Measurements from ENCODE around the gene COA3. TPM values are rescaled to one million over a fixed set of nuclear protein-coding genes. Genes with fewer than 3 reads are reported as not detected.

COA3 gene
- polyA plus RNA-seq, 2 of the 4 experiments (the other 2 are of a cell fraction) = 126 to 131 TPM

- TF ChIP-seq PBX3 (IDR thresholded peaks at IDR 0.05) = no peak
- TF ChIP-seq RARB (CRISPR knock-in tag; IDR thresholded peaks at IDR 0.05) = no peak
- TF ChIP-seq CEBPB (IDR thresholded peaks at IDR 0.05) = no peak
- TF ChIP-seq TFCP2L1 (CRISPR knock-in tag; IDR thresholded peaks at IDR 0.05) = no peak
- TF ChIP-seq HMGXB4 (CRISPR knock-in tag; IDR thresholded peaks at IDR 0.05; ENCODE audit: borderline replicate concordance) = no peak
- TF ChIP-seq MAX (IDR thresholded peaks at IDR 0.05) = peak; percentile 57
- TF ChIP-seq HES2 (IDR thresholded peaks at IDR 0.05) = no peak
These were observed 37.6 kb downstream of the COA3 start, which contains the start of gene RAMP2 (continued) for GRCh38 chr17:42760652-42761581.

GRCh38 chr17:42759982-42760651 lies 38.4 kb downstream of the COA3 start:
- TF ChIP-seq MAFK (IDR thresholded peaks at IDR 0.05; ENCODE audit: partially characterized antibody) = no peak
- no peak for TF ChIP-seq NR3C1 (IDR thresholded peaks at IDR 0.05)
- TF ChIP-seq MAZ (IDR thresholded peaks at IDR 0.05; ENCODE audit: borderline replicate concordance, low read depth, low read length) = no peak
- TF ChIP-seq NPAS2 (CRISPR knock-in tag; IDR thresholded peaks at IDR 0.05; ENCODE audit: borderline replicate concordance) = no peak
- no peak for TF ChIP-seq ZC3H11A (IDR thresholded peaks at IDR 0.05)
- H3K4me3 ChIP-seq = no peak overlapping the region
- ATAC-seq = no peak
- no peak overlapping the region for H3K27ac ChIP-seq
- DNase-seq (ENCODE audit: low read depth in 1 of 2, low spot score in 1 of 2) = no peak
- POLR2A ChIA-PET = interaction anchor here (1.2 to 1.7 kb wide), 5 partner anchors 11 to 238 kb away, joined by 3 to 6 read pairs (median 4); partner anchors contain the start of genes BECN1, RETREG3, TUBG1 and VPS25
- H3K9me3 ChIP-seq = no peaks in the 10 kb centered on the region
- peaks cover 15% of the 10 kb centered on the region for H3K4me1 ChIP-seq
- peak overlapping the region; percentile 99; the same call in 2 of the 3 replicates for H3K4me2 ChIP-seq
- CTCF ChIA-PET = interaction anchor here (0.5 to 7.0 kb wide), 19 partner anchors 10 to 187 kb away, joined by 3 to 114 read pairs (median 5); partner anchors contain the start of genes AOC2, PLEKHH3, PSMC3IP and VPS25
- FAIRE-seq = no peak
- 64% methylated on average over 11 of the region's 11 CpGs for WGBS (ENCODE audit: missing lambda C conversion rate)

GRCh38 chr17:42754782-42755181 lies 43.7 kb downstream of the COA3 start:
- H3K4me2 ChIP-seq = no peak overlapping the region
- no peaks in the 10 kb centered on the region for H3K9me3 ChIP-seq
- peak; percentile 37 to 44; a peak in 3 of 6 replicates for ATAC-seq
- ChIA-PET POLR2A (interaction anchor here (0.9 kb wide), 1 partner anchor 18 kb away, joined by 3 read pairs; the partner anchor contains the start of gene VPS25), CTCF (interaction anchor here (0.7 to 3.3 kb wide), 6 partner anchors 9 to 183 kb away, joined by 3 to 14 read pairs (median 4); partner anchors contain the start of genes BECN1, PSMC3IP and VPS25)
- no peak overlapping the region for H3K27ac ChIP-seq
- H3K4me1 ChIP-seq = no peaks in the 10 kb centered on the region
- FAIRE-seq = no peak
- DNase-seq (ENCODE audit: low read depth in 1 of 2, low spot score in 1 of 2) = no peak
- H3K4me3 ChIP-seq = no peak overlapping the region
- WGBS (ENCODE audit: missing lambda C conversion rate) = 63% methylated on average over 3 of the region's 3 CpGs
- TF ChIP-seq EHF (CRISPR knock-in tag; IDR thresholded peaks at IDR 0.05) (no peak), RAD21 (conservative IDR thresholded peaks at IDR 0.05 in 1 of 2, IDR thresholded peaks at IDR 0.05 in 1 of 2) (no peak), REST (IDR thresholded peaks at IDR 0.05) (no peak), TP53 (CRISPR knock-in tag; IDR thresholded peaks at IDR 0.05) (no peak), FOSB (CRISPR knock-in tag; IDR thresholded peaks at IDR 0.05) (no peak), HDAC2 (IDR thresholded peaks at IDR 0.05) (no peak), RFX5 (IDR thresholded peaks at IDR 0.05) (no peak), NFE2L2 (conservative IDR thresholded peaks at IDR 0.05; ENCODE audit: low read length) (no peak), HEYL (CRISPR knock-in tag; IDR thresholded peaks at IDR 0.05) (no peak), RCOR1 (IDR thresholded peaks at IDR 0.05; ENCODE audit: low read depth, low read length) (no peak), CEBPB (IDR thresholded peaks at IDR 0.05) (no peak), CBX8 (IDR thresholded peaks at IDR 0.05) (no peak), JUNB (IDR thresholded peaks at IDR 0.05) (no peak), HMGXB4 (CRISPR knock-in tag; IDR thresholded peaks at IDR 0.05; ENCODE audit: borderline replicate concordance) (no peak), POLR2A (IDR thresholded peaks at IDR 0.05; ENCODE audit: low read length) (no peak)
